PC-3 (cell line): ENCODE measurements around the gene TTLL9. TPM values are rescaled to one million over a fixed set of nuclear protein-coding genes. Genes with fewer than 3 reads are reported as not detected.

Experiments
- ATAC-seq: fragments of 200-7000 bp; cut with Tn5 transposase; 2 replicates; pipeline ENCODE4 v1.9.1; 2020; ENCODE audit warnings: mild to moderate bottlenecking, moderate library complexity
- BruUV-seq: library from RNA; stranded (reverse); fragments of 400-500 nt; replicated peaks from 2 replicates; lab custom pipeline; 2021; lab: Mats Ljungman, UMichigan
- CTCF ChIA-PET: fragments of 300-600 bp; sonication (Branson Sonifier 250); formaldehyde crosslinking; loops from one replicate; lab custom pipeline; 2022; ENCODE audit warnings: antibody characterized with exemption; lab: Charles Lee
- POLR2A ChIA-PET: fragments of 300-600 bp; sonication (Branson Sonifier 250); formaldehyde crosslinking; loops from one replicate; lab custom pipeline; 2022; ENCODE audit warnings: antibody characterized with exemption; ENCODE audit not compliant: unreplicated experiment; lab: Charles Lee
- DNase-seq: peaks from one replicate; pipeline ENCODE4 v3.0.0-alpha.2; 2015
- H2AFZ ChIP-seq: fragments of 300-600 bp; sonication (generic); 2 replicates; pipeline ENCODE4 v1.6.0; 2016; ENCODE audit warnings: antibody characterized with exemption, low read length
- H3F3A ChIP-seq: fragments of 300-600 bp; sonication (generic); one replicate; pipeline ENCODE4 v1.6.0; 2017; ENCODE audit warnings: antibody characterized with exemption, low read length, control low read depth, mild to moderate bottlenecking; ENCODE audit not compliant: unreplicated experiment
- H3K27ac ChIP-seq: fragments of 300-600 bp; sonication (generic); 2 replicates; pipeline ENCODE4 v1.5.1; 2016; ENCODE audit warnings: mild to moderate bottlenecking, low read length
- H3K27me3 ChIP-seq: fragments of 300-600 bp; sonication (generic); 2 replicates; pipeline ENCODE4 v1.6.1; 2016; ENCODE audit warnings: low read length, mixed read lengths
- H3K36me3 ChIP-seq: fragments of 300-600 bp; sonication (generic); 2 replicates; pipeline ENCODE4 v1.6.1; 2016; ENCODE audit warnings: low read depth, mixed run types, low read length, mixed read lengths
- H3K4me1 ChIP-seq: fragments of 300-600 bp; sonication (generic); 2 replicates; pipeline ENCODE4 v1.5.1; 2016; ENCODE audit warnings: low read length; ENCODE audit not compliant: insufficient read depth
- H3K4me2 ChIP-seq: fragments of 300-600 bp; sonication (generic); 2 replicates; pipeline ENCODE4 v1.6.0; 2016; ENCODE audit warnings: low read length
- H3K4me3 ChIP-seq: fragments of 300-600 bp; sonication (generic); 2 replicates; pipeline ENCODE4 v1.5.1; 2016; ENCODE audit warnings: mild to moderate bottlenecking, low read length, mixed read lengths
- H3K79me2 ChIP-seq: fragments of 300-600 bp; sonication (generic); 2 replicates; pipeline ENCODE4 v1.6.1; 2017; ENCODE audit warnings: low read length, mixed read lengths
- H3K9ac ChIP-seq: fragments of 300-600 bp; sonication (generic); 2 replicates; pipeline ENCODE4 v1.6.0; 2016; ENCODE audit warnings: mild to moderate bottlenecking, low read length
- H3K9me2 ChIP-seq: fragments of 300-600 bp; sonication (generic); replicated peaks from 2 replicates; pipeline ENCODE4 v1.6.1; 2016; ENCODE audit warnings: mixed run types, low read length, mixed read lengths
- H3K9me3 ChIP-seq: fragments of 300-600 bp; sonication (generic); 2 replicates; pipeline ENCODE4 v1.6.1; 2016; ENCODE audit warnings: low read length, mixed read lengths
- H4K20me1 ChIP-seq: fragments of 300-600 bp; sonication (generic); 2 replicates; pipeline ENCODE4 v1.6.1; 2016; ENCODE audit warnings: low read length, mixed read lengths
- CTCF ChIP-seq: fragments of 300-600 bp; sonication (generic); conservative IDR thresholded peaks from 2 replicates; pipeline ENCODE4 v1.5.1; 2017; ENCODE audit warnings: antibody characterized with exemption, low read depth, mild to moderate bottlenecking, low read length
- EZH2 ChIP-seq: fragments of 300-600 bp; sonication (generic); IDR thresholded peaks from one replicate; pipeline ENCODE4 v1.6.1; 2017; ENCODE audit warnings: antibody characterized with exemption, mild to moderate bottlenecking, low read length; ENCODE audit not compliant: unreplicated experiment
- EZH2phosphoT487 ChIP-seq: fragments of 300-600 bp; sonication (generic); IDR thresholded peaks from 2 replicates; pipeline ENCODE4 v1.6.1; 2018; ENCODE audit warnings: mild to moderate bottlenecking, antibody characterized with exemption, low read length, borderline replicate concordance
- intact Hi-C: fragments of 100-400 bp; cut with micrococcal nuclease; formaldehyde crosslinking; loops from 2 replicates; pipeline ENCODE4 v1.9.0; 2023
- total RNA-seq: library from RNA; depleted of rRNA; stranded (reverse); fragments of >200 nt; gene quantifications from 2 replicates; pipeline ENCODE4 v1.2.3, GENCODE V29; 2014

TTLL9 gene
- total RNA-seq, 1 experiment from 2014 or later, result not detected

- Histone ChIP-seq H3K4me3 (no peak overlapping the region), H3K9me3 (no peaks in the 10 kb centered on the region), H3K4me2 (no peak overlapping the region), H3K9me2 (no peaks in the 10 kb centered on the region), H3K36me3 (no peaks in the 10 kb centered on the region), H3F3A (no peaks in the 10 kb centered on the region), H4K20me1 (no peaks in the 10 kb centered on the region), H3K4me1 (0 out of 2 replicates have a peak, but pooled peaks cover 3% of the 10 kb centered on the region), H3K79me2 (no peaks in the 10 kb centered on the region), H3K9ac (no peak overlapping the region), H3K27ac (no peak overlapping the region), H3K27me3 (peaks cover 11% of the 10 kb centered on the region), H2AFZ (no peak overlapping the region)
- no peak for ATAC-seq
- ChIA-PET CTCF (interaction anchor here (0.6 to 0.7 kb wide), 2 partner anchors 109 to 224 kb away, joined by 3 to 6 read pairs; no protein-coding TSS in a partner anchor), POLR2A (no interaction called here)
- DNase-seq, result no peak
- BruUV-seq, result no TSS peak
- no peak for TF ChIP-seq EZH2
- TF ChIP-seq CTCF, result no peak
- TF ChIP-seq EZH2phosphoT487, result no peak
- intact Hi-C loops, result no loop called here
These were observed 22.1 kb upstream of the TTLL9 start for GRCh38 chr20:31848088-31848999.

- ATAC-seq, result peak; percentile 9; the same call in 1 of the 2 replicates
- CTCF ChIA-PET, result interaction anchor here (0.5 kb wide), 1 partner anchor 216 kb away, joined by 6 read pairs; no protein-coding TSS in a partner anchor
- no TSS peak for BruUV-seq
These were observed 21.0 kb upstream of the TTLL9 start for GRCh38 chr20:31849306-31849930.

More at GRCh38 chr20:31849306-31849930, 21.0 kb upstream of the TTLL9 start:
- H3K27me3 ChIP-seq, result peaks cover 12% of the 10 kb centered on the region
- TF ChIP-seq CTCF (no peak), EZH2 (no peak), EZH2phosphoT487 (no peak)
- H3K27ac ChIP-seq, result no peak overlapping the region
- H3K4me2 ChIP-seq, result no peak overlapping the region
- POLR2A ChIA-PET, result no interaction called here
- H3F3A ChIP-seq, result no peaks in the 10 kb centered on the region
- no peaks in the 10 kb centered on the region for H3K79me2 ChIP-seq
- peak; percentile 4 for DNase-seq
- H4K20me1 ChIP-seq, result no peaks in the 10 kb centered on the region
- intact Hi-C loops, result no loop called here
- H3K4me1 ChIP-seq, result 0 out of 2 replicates have a peak, but pooled peaks cover 3% of the 10 kb centered on the region
- no peaks in the 10 kb centered on the region for H3K9me3 ChIP-seq
- H2AFZ ChIP-seq, result no peak overlapping the region
- H3K9me2 ChIP-seq, result no peaks in the 10 kb centered on the region
- no peak overlapping the region for H3K9ac ChIP-seq
- no peaks in the 10 kb centered on the region for H3K36me3 ChIP-seq
- H3K4me3 ChIP-seq, result no peak overlapping the region
